Glutamatergic neuron (in vitro differentiated cells): ENCODE results near the gene KRT78. TPM values are rescaled to one million over a fixed set of nuclear protein-coding genes. Genes with fewer than 3 reads are reported as not detected.

Source experiments
- DNase-seq: peaks from one replicate; pipeline ENCODE4 v3.0.0; 2022
- H3K27ac Mint-ChIP-seq: one replicate; pipeline ENCODE4 v1.8.0; 2020; ENCODE audit warnings: mild to moderate bottlenecking, mixed read lengths, inconsistent platforms; ENCODE audit not compliant: unreplicated experiment
- H3K27me3 Mint-ChIP-seq: one replicate; pipeline ENCODE4 v1.8.0; 2020; ENCODE audit warnings: mild to moderate bottlenecking, moderate library complexity, mixed read lengths, inconsistent platforms; ENCODE audit not compliant: unreplicated experiment
- H3K36me3 Mint-ChIP-seq: one replicate; pipeline ENCODE4 v1.8.0; 2020; ENCODE audit warnings: mild to moderate bottlenecking, mixed read lengths, inconsistent platforms; ENCODE audit not compliant: unreplicated experiment
- H3K4me1 Mint-ChIP-seq: one replicate; pipeline ENCODE4 v1.8.0; 2020; ENCODE audit warnings: mild to moderate bottlenecking, low read depth, mixed read lengths, inconsistent platforms; ENCODE audit not compliant: unreplicated experiment
- H3K4me3 Mint-ChIP-seq: one replicate; pipeline ENCODE4 v1.8.0; 2020; ENCODE audit warnings: mild to moderate bottlenecking, mixed read lengths, inconsistent platforms; ENCODE audit not compliant: unreplicated experiment
- H3K9me3 Mint-ChIP-seq: one replicate; pipeline ENCODE4 v1.8.0; 2020; ENCODE audit warnings: mild to moderate bottlenecking, moderate library complexity, mixed read lengths, inconsistent platforms; ENCODE audit not compliant: unreplicated experiment
- CTCF ChIP-seq: fragments of 200-600 bp; sonication (generic); IDR thresholded peaks from one replicate; pipeline ENCODE4 v1.5.0; 2021; ENCODE audit not compliant: partially characterized antibody, unreplicated experiment
- total RNA-seq: library from RNA; stranded (reverse); fragmentation: NEBNext Ultra II Directional; extraction: Animal tissue kit (Norgen Biotek cat#: 25700); gene quantifications from one replicate; pipeline ENCODE4 v1.2.1, GENCODE V29; 2021; ENCODE audit not compliant: unreplicated experiment

KRT78 gene
- total RNA-seq, 1 donor from 2014 or later = not detected

GRCh38 chr12:52874573-52875435 is 26.0 kb upstream of the KRT78 start:
- Mint-ChIP-seq H3K9me3 (no peaks in the 10 kb centered on the region), H3K4me3 (peak overlapping the region; percentile 81)

GRCh38 chr12:52873832-52874572 is 25.2 kb upstream of the KRT78 start:
- H3K27me3 Mint-ChIP-seq = peaks cover 17% of the 10 kb centered on the region
- DNase-seq = peak; percentile 43
- peaks cover 8% of the 10 kb centered on the region for H3K4me1 Mint-ChIP-seq
- TF ChIP-seq CTCF = no peak
- H3K27ac Mint-ChIP-seq = no peak overlapping the region
- H3K4me3 Mint-ChIP-seq = peak overlapping the region; percentile 81
- H3K36me3 Mint-ChIP-seq = no peaks in the 10 kb centered on the region
- no peaks in the 10 kb centered on the region for H3K9me3 Mint-ChIP-seq

More at GRCh38 chr12:52874573-52875435, 26.0 kb upstream of the KRT78 start:
- Mint-ChIP-seq H3K36me3 (no peaks in the 10 kb centered on the region), H3K27ac (no peak overlapping the region), H3K4me1 (peaks cover 8% of the 10 kb centered on the region), H3K27me3 (peaks cover 14% of the 10 kb centered on the region)
- TF ChIP-seq CTCF = no peak
- no peak for DNase-seq

- no peaks in the 10 kb centered on the region for H3K9me3 Mint-ChIP-seq
- H3K27me3 Mint-ChIP-seq = peaks cover 17% of the 10 kb centered on the region
- TF ChIP-seq CTCF = no peak
- peak overlapping the region; percentile 4 for H3K27ac Mint-ChIP-seq
- H3K4me1 Mint-ChIP-seq = peaks cover 6% of the 10 kb centered on the region
- H3K36me3 Mint-ChIP-seq = no peaks in the 10 kb centered on the region
- no peak for DNase-seq
- H3K4me3 Mint-ChIP-seq = peak overlapping the region; percentile 78
These were observed 24.7 kb upstream of the KRT78 start for GRCh38 chr12:52873513-52873831.

- Mint-ChIP-seq H3K9me3 (no peaks in the 10 kb centered on the region), H3K27me3 (peaks cover 17% of the 10 kb centered on the region), H3K36me3 (no peaks in the 10 kb centered on the region), H3K4me3 (peak overlapping the region; percentile 78), H3K4me1 (peaks cover 4% of the 10 kb centered on the region), H3K27ac (no peak overlapping the region)
- DNase-seq = no peak
- no peak for TF ChIP-seq CTCF
These were observed 24.0 kb upstream of the KRT78 start for GRCh38 chr12:52872644-52873389.
